GM12865 (cell line): Measurements from ENCODE around the gene FRRS1L.

ENCODE experiments used
- DNase-seq: peaks from one replicate; pipeline ENCODE4 v3.0.0; 2010; ENCODE audit warnings: low read depth
- H3K4me3 ChIP-seq: 2 replicates; pipeline ENCODE4 v1.5.1; 2011; ENCODE audit warnings: mild to moderate bottlenecking, low read depth, low read length, control low read depth
- CTCF ChIP-seq: IDR thresholded peaks from 2 replicates; pipeline ENCODE4 v1.5.1; 2011; ENCODE audit warnings: low read length, control low read depth, low read depth, inconsistent platforms; ENCODE audit not compliant: insufficient read depth; ENCODE audit errors: missing control alignments

Gene FRRS1L

DNA sequence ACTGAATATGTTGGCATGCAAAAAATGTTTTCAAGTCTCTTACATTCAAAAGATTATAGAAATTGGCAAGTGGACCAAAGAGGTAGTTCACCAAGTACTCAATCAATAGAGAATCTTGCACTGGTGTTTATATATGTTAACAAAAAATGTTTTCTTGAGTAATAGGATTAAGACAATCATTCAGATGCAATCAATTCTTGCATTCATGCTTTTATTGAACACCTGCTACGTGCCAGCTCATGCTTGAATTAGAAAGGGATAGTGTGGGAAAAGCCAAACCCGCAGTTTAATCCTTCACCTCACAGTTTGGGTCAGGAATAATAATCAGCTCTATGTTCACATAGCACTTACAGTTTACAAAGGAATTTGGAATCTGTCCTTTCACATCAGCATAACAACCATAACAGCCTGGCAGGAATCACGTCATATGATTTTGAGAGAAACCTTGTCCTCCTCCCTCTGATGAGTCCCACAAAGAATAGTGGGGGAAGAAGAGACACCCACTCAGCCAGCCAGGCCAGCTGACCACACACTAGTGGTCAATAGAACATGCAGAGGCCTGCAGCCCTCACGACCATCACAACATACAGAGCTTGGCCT is 36.8 kb upstream of the FRRS1L start:
- H3K4me3 ChIP-seq, result no peak overlapping the region
- TF ChIP-seq CTCF, result no peak
- no peak for DNase-seq

DNA sequence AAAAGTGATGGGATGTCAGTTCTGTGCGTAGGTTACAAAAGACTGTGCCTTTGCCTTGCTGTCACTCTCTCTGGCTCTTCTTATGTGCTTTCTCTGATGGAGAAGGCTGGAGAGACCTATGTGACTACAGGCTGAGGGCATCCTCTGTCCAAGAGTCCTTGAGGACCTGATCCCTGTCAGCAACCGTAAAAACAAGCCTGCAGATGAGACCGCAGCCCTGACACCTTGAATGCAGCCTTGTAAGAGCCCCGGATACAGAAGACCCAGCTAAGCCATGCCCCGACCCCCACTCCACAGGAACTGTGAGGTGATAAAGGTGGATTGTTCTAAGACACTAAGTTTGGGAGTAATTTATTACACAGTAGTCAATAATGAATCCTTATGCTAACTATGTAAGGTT is 32.6 kb upstream of the FRRS1L start:
- TF ChIP-seq CTCF, result no peak
- H3K4me3 ChIP-seq, result no peak overlapping the region
- DNase-seq, result no peak

GRCh38 chr9:109198736-109199382 is 31.8 kb upstream of the FRRS1L start:
- H3K4me3 ChIP-seq, result no peak overlapping the region
- no peak for DNase-seq
- TF ChIP-seq CTCF, result peak; percentile 6

GRCh38 chr9:109193974-109194556 is 27.0 kb upstream of the FRRS1L start:
- no peak overlapping the region for H3K4me3 ChIP-seq
- no peak for TF ChIP-seq CTCF
- no peak for DNase-seq

DNA sequence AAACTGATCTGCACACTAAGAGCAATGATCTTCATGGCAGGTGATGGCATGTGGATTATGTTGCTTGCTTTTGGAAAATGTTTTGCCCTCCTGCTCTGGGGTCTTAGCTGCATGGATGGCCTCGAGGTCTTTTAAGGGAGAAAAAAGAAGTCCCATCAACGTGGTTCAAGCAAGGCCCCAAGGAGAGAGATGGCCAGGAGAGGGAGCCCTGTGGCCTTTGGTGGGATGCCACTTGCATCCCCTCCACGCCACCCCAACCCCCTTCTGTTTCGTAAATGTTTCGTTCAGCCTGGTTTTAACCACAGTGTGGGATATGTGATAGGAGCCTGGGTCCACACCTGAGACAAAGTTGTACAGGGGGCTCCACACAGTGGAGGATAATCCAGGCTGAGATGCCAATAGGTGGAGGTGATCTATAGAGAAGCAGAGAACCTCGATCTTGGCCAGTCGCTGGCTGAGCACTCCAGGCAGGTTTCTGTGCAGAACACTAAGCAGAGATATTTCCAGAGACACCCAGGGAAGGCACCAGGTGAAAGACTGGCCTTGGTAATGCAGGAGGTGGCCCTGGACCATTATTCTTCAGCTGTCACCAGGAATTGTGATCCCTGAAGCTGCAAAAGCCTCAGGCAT is 25.8 kb upstream of the FRRS1L start:
- peak; percentile 51 for TF ChIP-seq CTCF
- DNase-seq, result peak; percentile 32
- no peak overlapping the region for H3K4me3 ChIP-seq

DNA sequence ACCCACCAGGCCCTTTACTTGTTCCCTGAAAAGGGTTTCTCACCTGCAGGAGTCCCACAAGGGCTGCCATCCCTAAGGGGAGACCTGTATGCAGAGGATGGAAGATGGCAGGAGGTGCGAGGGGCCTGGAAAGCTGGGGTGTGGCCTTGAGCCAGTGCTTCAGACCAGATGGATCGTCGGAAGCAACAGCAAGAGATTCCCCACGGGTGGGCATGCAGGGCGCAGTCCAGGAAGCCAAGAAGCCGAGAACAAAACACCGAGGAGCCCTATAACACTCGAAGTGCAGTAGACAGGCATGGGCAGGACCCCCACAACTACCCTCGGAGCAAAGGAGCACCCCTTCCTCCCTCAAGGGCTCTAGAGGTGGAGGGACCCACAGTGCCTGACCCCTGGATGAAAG is 24.7 kb upstream of the FRRS1L start:
- no peak for TF ChIP-seq CTCF
- no peak overlapping the region for H3K4me3 ChIP-seq
- no peak for DNase-seq

GRCh38 chr9:109190151-109190550 is 23.1 kb upstream of the FRRS1L start:
- no peak for TF ChIP-seq CTCF
- no peak overlapping the region for H3K4me3 ChIP-seq
- no peak for DNase-seq
